OCI-LY7 (cell line): ENCODE data around the gene HS3ST3A1.

Source experiments
- CTCF ChIP-seq: fragments of 200-600 bp; sonication (generic); conservative IDR thresholded peaks from 2 replicates; pipeline ENCODE4 v1.5.1; 2014; ENCODE audit warnings: mild to moderate bottlenecking, antibody characterized with exemption, low read length, moderate library complexity, mixed read lengths
- EZH2phosphoT487 ChIP-seq: fragments of 200-600 bp; sonication (generic); IDR thresholded peaks from 2 replicates; pipeline ENCODE4 v1.6.1; 2018; ENCODE audit warnings: low read depth, borderline replicate concordance, mild to moderate bottlenecking, mixed run types, antibody characterized with exemption, low read length, moderate library complexity, mixed read lengths

- TF ChIP-seq CTCF (no peak), EZH2phosphoT487 (no peak)
Observed at GRCh38 chr17:13562271-13562800, 39.4 kb downstream of the HS3ST3A1 start.
